H1 (cell line): ENCODE data around the gene RAB25. TPM values are rescaled to one million over a fixed set of nuclear protein-coding genes. Genes with fewer than 3 reads are reported as not detected.

Source experiments
- ASH2L ChIP-seq: fragments of 200-600, 300-600 bp; sonication (generic); IDR thresholded peaks from one replicate; pipeline ENCODE4 v1.7.1; 2017; ENCODE audit warnings: low read length
- CHD2 ChIP-seq: IDR thresholded peaks from 2 replicates; pipeline ENCODE4 v1.6.1; 2012; ENCODE audit warnings: low read length, improper control_type of control experiment
- EP300 ChIP-seq, 2 experiments: IDR thresholded peaks; 1 replicate in 1 of 2; 2 replicates in 1 of 2; pipeline ENCODE4 v1.6.1; 2011 to 2012; ENCODE audit warnings: low read depth in 2 of 2, low read length in 2 of 2, mild to moderate bottlenecking in 2 of 2, borderline replicate concordance in 1 of 2, inconsistent platforms in 1 of 2, moderate library complexity in 1 of 2
- FOSL1 ChIP-seq: IDR thresholded peaks from 2 replicates; pipeline ENCODE4 v1.6.1; 2011; ENCODE audit warnings: mild to moderate bottlenecking, low read depth, low read length, moderate library complexity; ENCODE audit not compliant: insufficient read depth
- HDAC2 ChIP-seq, 2 experiments: fragments of 300-600 bp in 1 of 2; sonication (generic) in 1 of 2; IDR thresholded peaks; 2 replicates each; pipeline ENCODE4 v1.6.1; 2011 to 2012; ENCODE audit warnings: low read depth in 2 of 2, low read length in 2 of 2, mild to moderate bottlenecking in 2 of 2, moderate library complexity in 2 of 2, borderline replicate concordance in 1 of 2, inconsistent platforms in 1 of 2
- KDM1A ChIP-seq: fragments of 200-600, 300-600 bp; sonication (generic); IDR thresholded peaks from 2 replicates; pipeline ENCODE4 v1.7.1; 2016; ENCODE audit warnings: mild to moderate bottlenecking, low read length, borderline replicate concordance
- NANOG ChIP-seq: IDR thresholded peaks from 2 replicates; pipeline ENCODE4 v1.6.1; 2011; ENCODE audit warnings: low read length, low read depth, mild to moderate bottlenecking, inconsistent platforms; ENCODE audit not compliant: insufficient read depth, poor library complexity, severe bottlenecking
- POLR2AphosphoS5 ChIP-seq: IDR thresholded peaks from 2 replicates; pipeline ENCODE4 v1.6.1; 2011; ENCODE audit warnings: low read depth, low read length
- TAF1 ChIP-seq: IDR thresholded peaks from 2 replicates; pipeline ENCODE4 v1.6.1; 2011; ENCODE audit warnings: mild to moderate bottlenecking, low read depth, low read length
- polyA plus RNA-seq, 7 experiments: library from polyadenylated mRNA; depleted of rRNA in 3 of 7; stranded (reverse) in 5 of 7; unstranded in 2 of 7; fragments of >200 nt in 5 of 7; fragments of 200-250 nt in 2 of 7; gene quantifications; 1 replicate in 5 of 7; 2 replicates in 1 of 7; 4 replicates in 1 of 7; pipeline versions ENCODE4 v1.2.1 to v1.2.3, GENCODE V29; 2011 to 2013; ENCODE audit warnings: missing spikeins in 2 of 7, mixed read lengths in 2 of 7
- total RNA-seq: library from RNA; stranded (reverse); fragmentation: NEBNext Ultra II Directional; extraction: Animal tissue kit (Norgen Biotek cat#: 25700); gene quantifications from 2 replicates; pipeline ENCODE4 v1.2.1, GENCODE V29; 2021

Gene RAB25
- total and polyA plus RNA-seq, 2 of the 8 experiments (the other 6 are each of a cell fraction or from before 2014, with no cell fraction given): 34.8 to 98.2 TPM

DNA sequence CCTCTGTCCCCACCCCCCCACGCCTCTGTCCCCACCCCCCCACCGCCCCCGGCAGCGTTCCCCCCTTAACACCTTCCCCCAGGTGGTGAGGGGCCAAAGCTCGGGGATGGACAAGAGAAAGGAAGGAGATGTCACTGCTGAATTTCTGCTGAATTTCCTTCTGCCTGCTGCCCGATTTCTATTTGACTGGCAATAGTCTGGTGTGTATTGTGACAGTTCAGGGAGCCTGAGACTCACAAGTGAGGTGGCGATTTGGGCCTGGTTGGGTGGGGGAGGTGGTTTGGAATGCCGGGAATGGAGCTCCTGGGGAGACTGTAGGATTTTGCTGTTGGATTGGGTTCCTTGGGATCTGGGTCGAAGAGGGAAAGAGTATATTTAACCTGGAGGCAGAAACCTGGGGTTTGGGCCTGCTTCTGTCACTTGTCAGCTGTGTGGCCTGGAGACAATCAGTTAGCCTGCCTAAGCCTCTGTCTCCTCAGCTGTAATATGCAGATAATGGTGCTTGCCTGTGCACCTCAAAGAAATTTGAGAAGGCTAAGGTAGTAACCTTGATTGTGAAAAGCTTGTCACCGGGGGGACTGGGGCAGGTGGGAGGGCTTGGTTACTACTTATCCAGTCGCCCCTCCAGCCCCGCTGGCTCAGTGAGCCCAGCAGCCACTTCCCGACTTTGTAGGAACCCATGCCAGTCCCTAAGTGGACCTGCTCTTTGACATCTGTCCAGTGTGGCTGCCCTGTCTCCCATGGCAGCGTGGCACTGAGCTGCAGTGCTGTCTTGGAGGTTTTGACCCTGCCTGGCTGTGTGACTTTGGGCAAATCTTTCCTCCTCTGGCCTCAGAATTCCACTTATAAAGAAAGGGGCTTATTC, 45.9 kb downstream of the RAB25 start (continued):
- no peak for TF ChIP-seq KDM1A
- TF ChIP-seq ASH2L: peak; percentile 25
- peak; percentile 30; the same call in 1 of the 2 replicates for TF ChIP-seq TAF1
- TF ChIP-seq FOSL1: no peak
- TF ChIP-seq HDAC2 (IDR thresholded peaks at IDR 0.05; ENCODE audit: borderline replicate concordance in 1 of 2, low read depth in 2 of 2, low read length in 2 of 2): peak; percentile 28 to 74; a peak in 2 of 4 replicates
- peak; percentile 49 for TF ChIP-seq NANOG
- peak in 1 of 2 experiments; percentile 73; a peak in 1 of 3 replicates for TF ChIP-seq EP300 (IDR thresholded peaks at IDR 0.05; ENCODE audit: borderline replicate concordance in 1 of 2, low read depth in 2 of 2, low read length in 2 of 2)
- TF ChIP-seq POLR2AphosphoS5: peak; percentile 41; the same call in 1 of the 2 replicates
- peak; percentile 63; the same call in 1 of the 2 replicates for TF ChIP-seq CHD2
